DND-41 (cell line): ENCODE measurements around the gene HOXC10.

Source experiments
- ATAC-seq: fragments of 200-7000 bp; cut with Tn5 transposase; 3 replicates; pipeline ENCODE4 v1.9.1; 2021; ENCODE audit warnings: low read depth; ENCODE audit not compliant: insufficient read depth
- DNase-seq: peaks from one replicate; pipeline ENCODE4 v3.0.0-alpha.2; 2020
- H2AFZ ChIP-seq: 2 replicates; pipeline ENCODE4 v1.6.0; 2012; ENCODE audit warnings: low read depth, low read length
- H3K27ac ChIP-seq: 2 replicates; pipeline ENCODE4 v1.5.1; 2012; ENCODE audit warnings: low read length, inconsistent platforms
- H3K27me3 ChIP-seq: fragments of 200-600 bp; sonication (generic); 2 replicates; pipeline ENCODE4 v1.6.0; 2012; ENCODE audit warnings: low read length, mild to moderate bottlenecking, inconsistent platforms; ENCODE audit not compliant: insufficient read depth, poor library complexity
- H3K36me3 ChIP-seq: 2 replicates; pipeline ENCODE4 v1.5.1; 2012; ENCODE audit warnings: low read length, inconsistent platforms; ENCODE audit not compliant: insufficient read depth
- H3K4me1 ChIP-seq: 2 replicates; pipeline ENCODE4 v1.5.1; 2012; ENCODE audit warnings: mild to moderate bottlenecking, low read length; ENCODE audit not compliant: insufficient read depth
- H3K4me2 ChIP-seq: 2 replicates; pipeline ENCODE4 v1.6.0; 2012; ENCODE audit warnings: mild to moderate bottlenecking, moderate library complexity, low read length, inconsistent platforms; ENCODE audit not compliant: insufficient read depth
- H3K4me3 ChIP-seq, 2 experiments: fragments of 200-600 bp in 1 of 2; shearing (Covaris generic) in 1 of 2; 2 replicates each; pipeline ENCODE4 v1.5.1; 2012 to 2016; ENCODE audit warnings: inconsistent platforms in 2 of 2, low read length in 2 of 2, mild to moderate bottlenecking in 2 of 2, low read depth in 1 of 2, moderate library complexity in 1 of 2
- H3K79me2 ChIP-seq: 2 replicates; pipeline ENCODE4 v1.6.0; 2012; ENCODE audit warnings: low read length, inconsistent platforms; ENCODE audit not compliant: insufficient read depth
- H3K9ac ChIP-seq: 2 replicates; pipeline ENCODE4 v1.6.0; 2012; ENCODE audit warnings: low read depth, mild to moderate bottlenecking, inconsistent platforms, low read length, moderate library complexity
- H3K9me3 ChIP-seq: 2 replicates; pipeline ENCODE4 v1.5.1; 2012; ENCODE audit warnings: low read length, moderate library complexity, mild to moderate bottlenecking, inconsistent platforms; ENCODE audit not compliant: insufficient read depth, severe bottlenecking
- H4K20me1 ChIP-seq: 2 replicates; pipeline ENCODE4 v1.6.0; 2012; ENCODE audit warnings: low read length; ENCODE audit not compliant: insufficient read depth
- EZH2 ChIP-seq: IDR thresholded peaks from 3 replicates; pipeline ENCODE4 v1.6.1; 2012; ENCODE audit warnings: borderline replicate concordance, low read depth, mild to moderate bottlenecking, moderate library complexity, low read length, inconsistent platforms; ENCODE audit not compliant: severe bottlenecking
- TF ChIP-seq, protein P1 (sequence below): IDR thresholded peaks from 2 replicates; pipeline ENCODE4 v1.5.1; 2012; ENCODE audit warnings: borderline replicate concordance, low read length, moderate library complexity, mild to moderate bottlenecking; ENCODE audit not compliant: poor library complexity, severe bottlenecking; ENCODE audit errors: extremely low read depth

HOXC10 gene

DNA sequence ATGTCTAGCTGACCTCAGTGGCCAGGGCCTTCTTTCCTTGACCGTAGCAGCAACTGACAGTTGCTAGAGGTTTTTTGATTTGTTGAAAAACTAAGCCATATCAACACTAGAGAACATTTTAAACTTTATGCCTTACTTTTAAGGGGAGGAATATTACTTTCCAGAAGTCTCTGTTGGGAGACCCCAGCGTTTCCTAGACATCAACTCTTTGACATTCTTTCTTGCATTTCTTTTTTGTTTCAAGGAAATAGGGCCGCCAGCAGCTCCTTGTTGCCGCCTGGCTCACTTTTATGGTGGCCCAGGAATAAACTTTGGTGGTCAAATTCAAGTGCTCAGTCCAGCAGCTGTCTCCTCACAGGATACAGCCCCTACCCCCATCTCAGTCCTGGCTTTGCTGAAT, 14.5 kb upstream of the HOXC10 start:
- no peak for DNase-seq
- TF ChIP-seq, protein P1, sequence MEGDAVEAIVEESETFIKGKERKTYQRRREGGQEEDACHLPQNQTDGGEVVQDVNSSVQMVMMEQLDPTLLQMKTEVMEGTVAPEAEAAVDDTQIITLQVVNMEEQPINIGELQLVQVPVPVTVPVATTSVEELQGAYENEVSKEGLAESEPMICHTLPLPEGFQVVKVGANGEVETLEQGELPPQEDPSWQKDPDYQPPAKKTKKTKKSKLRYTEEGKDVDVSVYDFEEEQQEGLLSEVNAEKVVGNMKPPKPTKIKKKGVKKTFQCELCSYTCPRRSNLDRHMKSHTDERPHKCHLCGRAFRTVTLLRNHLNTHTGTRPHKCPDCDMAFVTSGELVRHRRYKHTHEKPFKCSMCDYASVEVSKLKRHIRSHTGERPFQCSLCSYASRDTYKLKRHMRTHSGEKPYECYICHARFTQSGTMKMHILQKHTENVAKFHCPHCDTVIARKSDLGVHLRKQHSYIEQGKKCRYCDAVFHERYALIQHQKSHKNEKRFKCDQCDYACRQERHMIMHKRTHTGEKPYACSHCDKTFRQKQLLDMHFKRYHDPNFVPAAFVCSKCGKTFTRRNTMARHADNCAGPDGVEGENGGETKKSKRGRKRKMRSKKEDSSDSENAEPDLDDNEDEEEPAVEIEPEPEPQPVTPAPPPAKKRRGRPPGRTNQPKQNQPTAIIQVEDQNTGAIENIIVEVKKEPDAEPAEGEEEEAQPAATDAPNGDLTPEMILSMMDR: no peak
- TF ChIP-seq EZH2: no peak
- Histone ChIP-seq H3K79me2 (no peaks in the 10 kb centered on the region), H3K9ac (no peak overlapping the region), H3K4me2 (no peak overlapping the region), H3K36me3 (no peaks in the 10 kb centered on the region), H3K9me3 (no peaks in the 10 kb centered on the region), H3K27ac (no peak overlapping the region), H3K4me1 (no peaks in the 10 kb centered on the region), H3K4me3 (no peak overlapping the region), H4K20me1 (no peaks in the 10 kb centered on the region), H2AFZ (no peak overlapping the region), H3K27me3 (peaks cover 56% of the 10 kb centered on the region)
- ATAC-seq: no peak

DNA sequence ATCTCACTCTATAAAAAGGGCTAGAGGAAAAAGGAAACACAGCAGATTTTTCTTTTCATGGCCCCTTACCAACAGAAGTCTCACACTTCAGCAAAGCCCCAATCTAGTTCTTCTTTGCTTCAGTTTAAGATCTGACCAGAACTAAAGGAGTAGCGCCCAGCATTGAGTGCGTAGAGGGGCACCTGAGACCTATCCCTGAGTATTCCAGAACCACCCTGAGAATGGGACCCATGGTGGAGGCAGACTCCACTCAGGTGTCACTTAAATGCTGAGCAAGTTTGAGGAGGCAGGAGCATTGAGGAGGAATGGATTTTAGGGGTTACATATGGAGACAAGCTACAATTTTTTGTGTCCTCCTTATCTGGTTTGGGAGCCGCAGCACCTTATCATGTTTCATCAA, 13.8 kb upstream of the HOXC10 start:
- Histone ChIP-seq H3K4me1 (no peaks in the 10 kb centered on the region), H3K4me2 (no peak overlapping the region), H3K4me3 (no peak overlapping the region), H3K9me3 (no peaks in the 10 kb centered on the region), H3K27me3 (peaks cover 50% of the 10 kb centered on the region), H4K20me1 (no peaks in the 10 kb centered on the region), H3K79me2 (no peaks in the 10 kb centered on the region), H2AFZ (no peak overlapping the region), H3K27ac (no peak overlapping the region), H3K36me3 (no peaks in the 10 kb centered on the region), H3K9ac (no peak overlapping the region)
- ATAC-seq (no peak), DNase-seq (no peak)
- TF ChIP-seq EZH2: no peak
- TF ChIP-seq, protein P1: no peak

- H3K4me3 ChIP-seq: no peak overlapping the region
- DNase-seq (no peak), ATAC-seq (no peak)
- no peaks in the 10 kb centered on the region for H4K20me1 ChIP-seq
- TF ChIP-seq, protein P1: no peak
- no peak for TF ChIP-seq EZH2
- H3K4me2 ChIP-seq: no peak overlapping the region
- no peaks in the 10 kb centered on the region for H3K36me3 ChIP-seq
- H3K27me3 ChIP-seq: peaks cover 45% of the 10 kb centered on the region
- no peak overlapping the region for H3K27ac ChIP-seq
- H3K9me3 ChIP-seq: no peaks in the 10 kb centered on the region
- H3K9ac ChIP-seq: no peak overlapping the region
- no peaks in the 10 kb centered on the region for H3K79me2 ChIP-seq
- no peak overlapping the region for H2AFZ ChIP-seq
- no peaks in the 10 kb centered on the region for H3K4me1 ChIP-seq
Observed at GRCh38 chr12:53971686-53972085, 13.3 kb upstream of the HOXC10 start.

GRCh38 chr12:53972152-53972702, 12.7 kb upstream of the HOXC10 start:
- Histone ChIP-seq H3K9ac (no peak overlapping the region), H3K36me3 (no peaks in the 10 kb centered on the region), H3K4me2 (no peak overlapping the region), H2AFZ (no peak overlapping the region), H3K79me2 (no peaks in the 10 kb centered on the region), H4K20me1 (no peaks in the 10 kb centered on the region), H3K27ac (no peak overlapping the region), H3K4me1 (no peaks in the 10 kb centered on the region), H3K27me3 (peaks cover 40% of the 10 kb centered on the region), H3K9me3 (no peaks in the 10 kb centered on the region), H3K4me3 (no peak overlapping the region)
- ATAC-seq (no peak), DNase-seq (no peak)
- TF ChIP-seq, protein P1: no peak
- no peak for TF ChIP-seq EZH2
